GM12864 (cell line): ENCODE data around the gene NFAM1.

Experiments
- DNase-seq: peaks from one replicate; pipeline ENCODE4 v3.0.0-alpha.2; 2011; ENCODE audit warnings: low read depth
- H3K4me3 ChIP-seq: 2 replicates; pipeline ENCODE4 v1.5.1; 2011; ENCODE audit warnings: mild to moderate bottlenecking, low read depth, low read length, control low read depth
- CTCF ChIP-seq: IDR thresholded peaks from 2 replicates; pipeline ENCODE4 v1.5.1; 2011; ENCODE audit warnings: low read depth, mild to moderate bottlenecking, moderate library complexity, low read length, control low read depth, inconsistent platforms; ENCODE audit errors: missing control alignments

NFAM1 gene

GRCh38 chr22:42343531-42344081 is 88.6 kb downstream of the NFAM1 start:
- no peak for TF ChIP-seq CTCF
- no peak for DNase-seq
- H3K4me3 ChIP-seq, result no peak overlapping the region

GRCh38 chr22:42343121-42343454 is 89.1 kb downstream of the NFAM1 start:
- no peak overlapping the region for H3K4me3 ChIP-seq
- TF ChIP-seq CTCF, result no peak
- no peak for DNase-seq

GRCh38 chr22:42342426-42343120 is 89.6 kb downstream of the NFAM1 start:
- DNase-seq, result no peak
- no peak overlapping the region for H3K4me3 ChIP-seq
- TF ChIP-seq CTCF, result no peak

- no peak for DNase-seq
- TF ChIP-seq CTCF, result no peak
- H3K4me3 ChIP-seq, result no peak overlapping the region
Measured at GRCh38 chr22:42341779-42342178, 90.4 kb downstream of the NFAM1 start.

GRCh38 chr22:42340829-42341383 is 91.3 kb downstream of the NFAM1 start:
- no peak for DNase-seq
- no peak overlapping the region for H3K4me3 ChIP-seq
- TF ChIP-seq CTCF, result no peak

- TF ChIP-seq CTCF, result no peak
- no peak overlapping the region for H3K4me3 ChIP-seq
- no peak for DNase-seq
Measured at GRCh38 chr22:42340150-42340549, 92.1 kb downstream of the NFAM1 start.

GRCh38 chr22:42338479-42338878 is 93.7 kb downstream of the NFAM1 start:
- no peak for DNase-seq
- no peak for TF ChIP-seq CTCF
- no peak overlapping the region for H3K4me3 ChIP-seq
